Thyroid gland (tissue), 4 donors: ENCODE measurements around the gene MEGF6. TPM values are rescaled to one million over a fixed set of nuclear protein-coding genes. Genes with fewer than 3 reads are reported as not detected.

ENCODE experiments used
- DNase-seq, 2 donors: peaks; one replicate each; pipeline ENCODE4 v3.0.0-alpha.2; 2019
- H3K27ac ChIP-seq, 3 donors: fragments of 200-600 bp; sonication (generic); 1 replicate in 2 of 3; 2 replicates in 1 of 3; pipeline ENCODE4 v1.5.1; 2016 to 2019; ENCODE audit warnings: mild to moderate bottlenecking in 1 of 3, moderate library complexity in 1 of 3
- H3K27me3 ChIP-seq: fragments of 200-600 bp; sonication (generic); one replicate; pipeline ENCODE4 v1.5.1; 2019
- H3K36me3 ChIP-seq, 2 donors: fragments of 200-600 bp; sonication (generic); one replicate each; pipeline ENCODE4 v1.5.1; 2016 to 2019
- H3K4me1 ChIP-seq, 2 donors: fragments of 200-600 bp; sonication (generic); one replicate each; pipeline ENCODE4 v1.5.1; 2017 to 2019
- H3K4me3 ChIP-seq, 3 donors: fragments of 200-600 bp; sonication (generic); replicated peaks in 1 of 3; 1 replicate in 2 of 3; 2 replicates in 1 of 3; pipeline ENCODE4 v1.5.1; 2016; ENCODE audit warnings: mild to moderate bottlenecking in 1 of 3
- H3K9me3 ChIP-seq: fragments of 200-600 bp; sonication (generic); one replicate; pipeline ENCODE4 v1.5.1; 2017
- POLR2A ChIP-seq, 2 donors: fragments of 450-650 bp; IDR thresholded peaks; one replicate each; pipeline ENCODE4 v1.6.1; 2017; ENCODE audit warnings: antibody characterized with exemption in 2 of 2, mild to moderate bottlenecking in 2 of 2, moderate library complexity in 1 of 2
- WGBS, 2 donors: methylation state at CpG; one replicate each; pipeline ENCODE4 v1.1.5; 2017; 5-methylcytosine and 5-hydroxymethylcytosine counted together
- intact Hi-C: fragments of 100-400 bp; cut with DNase I; formaldehyde crosslinking; loops from one replicate; pipeline ENCODE4 v1.15.1; 2023
- total RNA-seq, 4 donors: library from RNA; depleted of rRNA; stranded (reverse); fragments of >200 nt; gene quantifications; one replicate each; pipeline ENCODE4 v1.2.3, GENCODE V29; 2016
- TF ChIP-seq, protein P1 (sequence below), 6 experiments: fragments of 200-600 bp in 3 of 6; fragments of 450-650 bp in 3 of 6; sonication (generic) in 3 of 6; IDR thresholded peaks; one replicate each; pipeline ENCODE4 v1.5.1; 2016 to 2019; ENCODE audit warnings: antibody characterized with exemption in 6 of 6, mild to moderate bottlenecking in 2 of 6, inconsistent platforms in 1 of 6, moderate library complexity in 1 of 6

Gene MEGF6
- total RNA-seq, 4 donors from 2014 or later, result 9.4 to 25.8 (median 21.8) TPM

DNA sequence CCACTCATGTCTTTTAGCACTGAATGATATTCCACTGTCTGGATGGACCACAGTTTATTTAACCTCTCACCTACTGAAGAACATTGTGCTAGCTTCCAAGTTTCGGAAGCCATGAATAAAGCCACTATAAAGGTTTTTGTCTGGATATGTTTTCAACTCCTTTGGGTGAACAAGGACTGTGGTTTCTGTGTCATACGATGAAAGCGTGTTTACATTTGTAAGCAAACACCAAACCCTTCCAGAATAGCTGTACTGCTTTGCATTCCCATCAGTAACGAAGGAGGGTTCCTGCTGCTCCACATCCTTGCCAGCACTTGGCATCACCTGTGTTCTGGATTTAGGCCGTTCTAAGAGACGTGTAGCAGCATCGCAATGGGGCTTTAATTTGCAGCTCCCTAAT, 167.5 kb downstream of the MEGF6 start:
- no peak for DNase-seq
- intact Hi-C loops, result no loop called here
- H3K27me3 ChIP-seq, result no peaks in the 10 kb centered on the region
- no peaks in the 10 kb centered on the region for H3K9me3 ChIP-seq
- no peak overlapping the region for H3K4me3 ChIP-seq
- H3K36me3 ChIP-seq, result no peaks in the 10 kb centered on the region
- no peaks in the 10 kb centered on the region for H3K4me1 ChIP-seq
- 86% methylated on average over 7 of the region's 7 CpGs for WGBS, 2 donors
- no peak for TF ChIP-seq POLR2A (IDR thresholded peaks at IDR 0.05)
- no peak overlapping the region for H3K27ac ChIP-seq

DNA sequence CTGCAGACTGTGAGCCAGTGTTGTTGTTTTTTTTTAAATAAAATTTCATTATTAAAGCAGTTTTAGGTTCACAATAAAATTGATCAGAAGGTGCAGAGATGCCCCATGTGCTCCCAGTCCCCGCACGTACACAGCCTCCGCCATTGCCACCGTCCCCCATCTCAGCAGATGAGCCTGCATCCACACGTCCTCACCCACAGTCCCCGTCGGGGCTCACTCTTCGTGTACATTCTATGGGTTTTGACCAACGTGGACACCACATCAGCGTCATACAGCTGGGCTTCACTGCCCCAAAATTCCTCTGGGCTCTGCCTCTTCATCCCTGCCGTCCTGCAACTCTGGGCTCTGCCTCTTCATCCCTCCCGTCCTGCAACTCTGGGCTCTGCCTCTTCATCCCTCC, 168.4 kb downstream of the MEGF6 start:
- H3K9me3 ChIP-seq, result no peaks in the 10 kb centered on the region
- intact Hi-C loops, result no loop called here
- no peak overlapping the region for H3K27ac ChIP-seq
- no peaks in the 10 kb centered on the region for H3K36me3 ChIP-seq
- WGBS, 2 donors, result 77 to 84% methylated on average over 12 of the region's 12 CpGs
- no peak for TF ChIP-seq POLR2A (IDR thresholded peaks at IDR 0.05)
- TF ChIP-seq, protein P1, sequence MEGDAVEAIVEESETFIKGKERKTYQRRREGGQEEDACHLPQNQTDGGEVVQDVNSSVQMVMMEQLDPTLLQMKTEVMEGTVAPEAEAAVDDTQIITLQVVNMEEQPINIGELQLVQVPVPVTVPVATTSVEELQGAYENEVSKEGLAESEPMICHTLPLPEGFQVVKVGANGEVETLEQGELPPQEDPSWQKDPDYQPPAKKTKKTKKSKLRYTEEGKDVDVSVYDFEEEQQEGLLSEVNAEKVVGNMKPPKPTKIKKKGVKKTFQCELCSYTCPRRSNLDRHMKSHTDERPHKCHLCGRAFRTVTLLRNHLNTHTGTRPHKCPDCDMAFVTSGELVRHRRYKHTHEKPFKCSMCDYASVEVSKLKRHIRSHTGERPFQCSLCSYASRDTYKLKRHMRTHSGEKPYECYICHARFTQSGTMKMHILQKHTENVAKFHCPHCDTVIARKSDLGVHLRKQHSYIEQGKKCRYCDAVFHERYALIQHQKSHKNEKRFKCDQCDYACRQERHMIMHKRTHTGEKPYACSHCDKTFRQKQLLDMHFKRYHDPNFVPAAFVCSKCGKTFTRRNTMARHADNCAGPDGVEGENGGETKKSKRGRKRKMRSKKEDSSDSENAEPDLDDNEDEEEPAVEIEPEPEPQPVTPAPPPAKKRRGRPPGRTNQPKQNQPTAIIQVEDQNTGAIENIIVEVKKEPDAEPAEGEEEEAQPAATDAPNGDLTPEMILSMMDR (IDR thresholded peaks at IDR 0.05), result no peak
- H3K4me3 ChIP-seq, result no peak overlapping the region
- DNase-seq, result no peak
- no peaks in the 10 kb centered on the region for H3K27me3 ChIP-seq
- H3K4me1 ChIP-seq, result no peaks in the 10 kb centered on the region

DNA sequence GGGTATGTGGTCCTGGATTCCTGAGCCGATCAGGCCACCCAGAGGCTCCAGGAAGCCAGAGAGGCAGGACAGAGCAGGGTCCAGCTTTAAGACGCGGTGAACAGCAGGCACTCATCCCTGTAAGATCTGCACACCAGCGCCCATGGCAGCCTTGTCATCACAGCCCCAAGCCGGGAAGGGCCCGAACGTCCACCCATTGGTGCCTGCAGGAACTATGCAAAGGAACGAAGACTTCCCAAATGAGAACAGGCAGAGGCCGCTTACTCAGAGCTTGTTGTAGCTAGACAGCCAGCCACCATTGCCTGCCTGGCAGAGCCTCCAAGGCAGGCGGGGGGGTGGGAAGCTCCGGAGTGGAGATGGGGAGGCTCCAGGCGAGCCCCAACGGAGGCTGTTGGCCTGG, 169.0 kb downstream of the MEGF6 start:
- DNase-seq, result no peak
- no peaks in the 10 kb centered on the region for H3K4me1 ChIP-seq
- H3K36me3 ChIP-seq, result no peaks in the 10 kb centered on the region
- 82 to 90% methylated on average over 12 to 13 of the region's 13 CpGs for WGBS, 2 donors
- no peak overlapping the region for H3K27ac ChIP-seq
- intact Hi-C loops, result no loop called here
- no peaks in the 10 kb centered on the region for H3K27me3 ChIP-seq
- TF ChIP-seq, protein P1 (IDR thresholded peaks at IDR 0.05), result no peak
- H3K9me3 ChIP-seq, result no peaks in the 10 kb centered on the region
- no peak overlapping the region for H3K4me3 ChIP-seq

DNA sequence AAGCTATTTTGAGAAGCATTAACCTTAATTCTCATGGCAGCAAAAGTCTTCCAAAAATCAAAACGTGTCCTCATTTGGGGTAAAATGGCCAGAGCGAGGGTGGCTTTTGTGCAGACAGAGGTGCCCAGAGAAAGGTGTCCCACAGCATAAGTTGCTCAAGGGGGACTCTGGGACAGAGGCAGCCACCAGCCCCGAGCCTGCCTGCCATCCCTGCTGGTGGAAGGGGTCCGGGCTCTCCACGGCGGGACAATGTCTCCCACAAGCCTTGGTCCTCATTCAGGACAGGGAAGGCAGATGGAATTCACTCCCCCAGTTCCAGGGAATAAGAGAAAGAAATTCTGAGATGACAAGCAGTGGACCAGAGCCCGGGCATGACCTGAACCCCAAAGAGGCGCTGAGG, 169.4 kb downstream of the MEGF6 start:
- Histone ChIP-seq H3K27me3 (no peaks in the 10 kb centered on the region), H3K27ac (no peak overlapping the region), H3K4me3 (no peak overlapping the region), H3K4me1 (no peaks in the 10 kb centered on the region), H3K36me3 (no peaks in the 10 kb centered on the region), H3K9me3 (no peaks in the 10 kb centered on the region)
- no peak for DNase-seq
- TF ChIP-seq, protein P1 (IDR thresholded peaks at IDR 0.05), result no peak
- no peak for TF ChIP-seq POLR2A (IDR thresholded peaks at IDR 0.05)
- intact Hi-C loops, result no loop called here
- 81 to 82% methylated on average over 7 to 8 of the region's 8 CpGs for WGBS, 2 donors

DNA sequence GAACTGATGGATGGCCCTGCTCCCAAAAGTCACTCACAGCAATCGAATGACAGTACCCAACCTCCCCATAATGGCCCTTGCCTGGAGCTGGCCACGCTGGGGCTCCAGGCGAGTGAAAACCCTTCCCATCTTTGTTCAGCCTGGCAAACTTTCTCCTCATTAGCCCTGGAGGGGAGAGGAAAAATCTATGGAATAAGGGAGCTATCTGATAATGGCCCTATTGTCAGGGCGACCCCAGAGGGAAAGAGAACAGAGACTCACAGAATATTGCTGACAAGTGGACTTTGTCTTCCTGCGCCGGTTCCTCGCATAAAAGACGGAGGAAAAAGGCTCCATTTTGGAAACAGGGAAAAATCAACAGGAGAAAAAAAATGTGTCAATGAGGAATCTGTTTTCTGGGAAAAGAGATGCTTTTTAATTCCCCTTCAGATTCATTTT, 169.9 kb downstream of the MEGF6 start:
- Histone ChIP-seq H3K27ac (no peak overlapping the region), H3K27me3 (no peaks in the 10 kb centered on the region), H3K4me1 (no peaks in the 10 kb centered on the region), H3K36me3 (no peaks in the 10 kb centered on the region), H3K9me3 (no peaks in the 10 kb centered on the region), H3K4me3 (no peak overlapping the region)
- no peak for TF ChIP-seq POLR2A (IDR thresholded peaks at IDR 0.05)
- TF ChIP-seq, protein P1 (IDR thresholded peaks at IDR 0.05), result no peak
- no peak for DNase-seq
- 79% methylated on average over 8 of the region's 8 CpGs for WGBS, 2 donors
- intact Hi-C loops, result no loop called here
